Stimulated activated CD8-positive, alpha-beta memory T cell treated with anti-CD3 and anti-CD28 coated beads, Interleukin-12 subunit alpha, Interleukin-12 subunit beta, amount 100 ng/mL, for 24 hours (primary cell): ENCODE measurements around the gene BOK.

Experiments
- DNase-seq: peaks from one replicate; pipeline ENCODE4 v3.0.0-alpha.2; 2020; ENCODE audit errors: extremely low read depth

The BOK gene

GRCh38 chr2:241538838-241539615 lies 19.5 kb upstream of the BOK start:
- DNase-seq, result no peak

DNA sequence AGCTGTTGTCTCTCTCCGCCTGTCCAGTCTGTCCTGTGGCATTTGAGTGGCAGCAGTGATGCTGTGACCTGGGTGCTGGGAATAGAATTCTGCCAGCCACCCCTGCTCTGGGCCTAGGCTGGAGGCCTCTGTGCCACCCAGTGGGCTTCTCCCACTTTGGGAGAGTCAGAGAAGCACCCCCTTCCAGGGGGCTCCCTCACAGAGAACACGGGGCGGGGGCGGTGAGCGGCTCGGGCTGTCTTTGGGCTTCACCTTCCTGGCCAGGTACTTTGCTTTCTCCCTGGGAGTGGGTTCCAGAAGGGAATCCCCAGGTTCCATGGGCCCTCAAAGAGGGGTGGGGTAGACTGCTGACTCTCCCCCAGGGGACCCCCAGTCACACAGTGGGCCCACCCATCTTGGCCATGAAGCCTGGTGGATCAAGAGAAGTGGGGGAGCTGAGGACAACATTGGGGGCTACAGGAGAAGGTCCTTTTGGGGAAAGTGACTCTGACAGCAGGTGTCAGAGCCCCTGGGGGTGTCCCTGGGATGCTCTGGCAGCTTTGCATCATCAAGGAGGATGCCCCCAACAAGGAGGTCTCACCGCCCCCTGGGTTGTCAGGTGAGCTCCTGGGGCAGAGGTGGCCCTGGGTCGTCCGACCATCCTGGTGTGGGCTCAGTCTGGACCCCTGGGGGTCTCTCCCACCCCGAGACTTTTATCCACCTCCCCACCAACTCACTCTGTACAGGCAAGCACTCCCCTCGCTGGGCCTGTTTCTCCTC lies 18.8 kb upstream of the BOK start:
- DNase-seq, result no peak

DNA sequence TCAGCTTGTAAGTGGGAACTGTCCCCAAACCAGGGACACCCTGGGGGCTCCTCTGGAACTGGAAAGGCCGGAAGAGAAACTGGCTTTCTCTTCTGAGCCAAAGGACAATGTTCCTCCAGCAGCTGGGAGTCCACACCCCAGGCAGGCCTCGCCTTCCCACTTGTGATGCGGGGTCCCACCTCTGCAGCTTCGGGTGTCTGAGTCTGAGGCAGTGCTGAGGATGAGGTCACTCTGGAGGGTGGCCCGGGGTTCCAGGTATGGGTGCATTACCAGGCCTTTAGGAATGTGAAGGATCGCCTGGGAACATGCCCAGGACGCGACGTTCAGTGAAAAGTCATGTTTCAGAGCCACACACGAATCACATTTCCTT lies 18.2 kb upstream of the BOK start:
- DNase-seq, result no peak

GRCh38 chr2:241540771-241541561 lies 17.6 kb upstream of the BOK start:
- DNase-seq, result peak; percentile 31

DNA sequence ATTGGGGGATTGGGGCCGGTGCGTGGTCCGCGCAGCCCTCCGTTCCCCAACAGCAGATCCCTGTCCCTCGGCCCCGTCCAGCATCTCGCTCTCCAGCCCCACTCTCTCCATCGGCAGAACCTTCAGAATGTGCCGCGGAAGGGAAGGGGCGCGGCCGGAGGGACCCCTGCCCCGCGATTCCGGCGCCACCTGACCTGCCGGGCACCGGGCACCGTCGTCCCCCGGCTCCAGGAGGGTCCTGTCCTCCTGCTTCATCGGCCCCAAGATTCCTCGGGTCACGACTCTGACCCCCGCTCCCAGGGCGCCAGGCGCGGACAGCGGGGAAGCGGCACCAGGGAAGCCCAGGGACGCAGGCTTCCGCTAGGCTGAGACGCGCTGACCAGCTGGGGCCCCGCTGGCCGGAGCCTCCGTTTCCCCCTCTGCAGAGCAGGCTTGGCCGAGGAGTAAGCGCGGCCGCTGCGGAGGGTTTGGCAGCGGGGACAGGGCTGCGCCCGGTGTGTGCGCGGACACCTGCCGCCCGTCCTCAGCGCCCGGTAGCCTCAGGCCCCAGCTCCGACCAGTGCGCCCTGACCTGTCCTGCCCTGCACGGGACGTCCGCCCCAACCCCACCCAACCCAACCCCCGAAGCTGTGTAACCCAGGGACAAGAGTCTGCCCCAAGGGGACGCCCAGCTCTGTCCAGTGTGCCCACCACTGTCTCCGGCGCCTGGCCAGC lies 16.8 kb upstream of the BOK start:
- DNase-seq, result no peak

- no peak for DNase-seq
These were observed 16.3 kb upstream of the BOK start for GRCh38 chr2:241542278-241542605.

DNA sequence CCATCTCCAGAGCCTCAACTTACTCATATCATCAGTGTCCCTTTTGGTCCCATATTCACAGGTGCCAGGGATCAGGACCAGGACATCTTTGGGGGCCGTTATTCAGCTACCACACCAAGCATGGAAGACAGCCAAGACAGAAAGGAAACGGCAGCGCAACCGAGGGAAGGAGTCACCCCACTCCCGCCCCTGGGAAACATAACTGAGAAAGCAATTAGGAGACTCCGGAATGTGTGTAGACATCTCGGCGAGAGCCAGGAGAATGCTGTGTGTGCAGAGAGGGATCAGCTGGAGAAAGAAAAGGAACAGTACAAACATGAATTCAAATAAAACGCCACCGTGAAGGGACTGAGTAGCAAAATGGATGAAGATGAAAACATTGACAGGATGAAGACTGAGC lies 13.4 kb upstream of the BOK start:
- no peak for DNase-seq

- no peak for DNase-seq
These were observed 12.7 kb upstream of the BOK start for GRCh38 chr2:241545523-241546473.

GRCh38 chr2:241546771-241547498 lies 11.6 kb upstream of the BOK start:
- no peak for DNase-seq

GRCh38 chr2:241547781-241548450 lies 10.6 kb upstream of the BOK start:
- DNase-seq, result no peak

DNA sequence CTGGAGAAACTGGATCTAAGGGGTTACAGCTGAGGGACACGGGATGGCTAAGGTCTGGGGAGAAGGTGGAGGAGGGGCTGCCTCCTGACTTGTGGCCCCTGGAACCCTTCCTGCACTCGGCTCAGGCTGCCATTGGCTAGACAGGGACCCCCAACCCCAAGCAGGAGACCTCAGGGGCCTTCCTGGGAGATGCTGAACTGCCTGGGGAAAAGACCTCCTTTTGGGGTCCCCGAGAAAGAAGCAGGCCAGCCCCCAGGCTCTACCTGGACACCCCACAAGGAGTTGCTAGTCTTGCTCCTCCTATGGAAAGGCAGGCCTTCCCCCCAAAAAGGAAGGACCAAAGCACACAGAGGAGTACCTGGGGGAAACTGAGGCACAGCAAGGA lies 10.1 kb upstream of the BOK start:
- DNase-seq, result no peak

- no peak for DNase-seq
These were observed 7.6 kb upstream of the BOK start for GRCh38 chr2:241550616-241551580.

- DNase-seq, result no peak
These were observed 6.9 kb upstream of the BOK start for GRCh38 chr2:241551599-241551997.

DNA sequence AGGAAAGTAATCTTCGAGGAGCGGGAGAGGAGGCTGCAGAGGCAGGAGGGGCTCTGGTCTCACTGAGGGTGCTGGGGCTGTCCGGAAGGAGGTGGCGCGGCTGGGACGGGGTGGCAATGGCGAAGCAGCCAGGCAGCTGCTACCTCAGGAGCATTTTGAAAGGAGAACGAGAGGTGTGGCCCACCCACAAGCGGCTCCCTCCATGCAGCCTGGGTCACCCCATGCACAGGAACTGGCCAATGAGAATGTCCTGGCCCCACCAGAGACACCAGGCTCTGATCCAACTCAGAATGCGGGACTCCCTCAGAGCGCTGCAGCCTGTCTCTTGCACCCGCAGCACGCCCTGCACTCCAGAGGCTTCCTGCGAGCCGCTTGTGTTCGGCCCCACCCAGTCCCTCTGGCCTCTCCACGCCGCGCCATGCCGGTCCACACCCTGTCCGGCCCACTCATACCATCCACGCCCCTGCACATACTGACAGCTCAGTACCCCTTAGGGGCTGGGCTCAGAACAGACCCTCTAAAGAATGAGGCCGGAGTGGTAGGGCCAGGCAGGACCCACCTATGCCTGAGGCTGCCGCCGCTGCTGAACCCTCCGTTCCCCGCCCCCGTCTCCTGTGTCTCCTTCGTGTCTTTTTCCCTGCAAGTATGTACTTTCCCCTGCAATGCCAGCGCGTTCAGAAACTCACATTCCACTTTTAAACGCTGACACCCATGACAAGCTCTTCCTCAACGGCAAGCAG lies 6.4 kb upstream of the BOK start:
- DNase-seq, result no peak

- no peak for DNase-seq
These were observed 5.1 kb upstream of the BOK start for GRCh38 chr2:241553512-241553830.

GRCh38 chr2:241553981-241554380 lies 4.6 kb upstream of the BOK start:
- DNase-seq, result no peak

DNA sequence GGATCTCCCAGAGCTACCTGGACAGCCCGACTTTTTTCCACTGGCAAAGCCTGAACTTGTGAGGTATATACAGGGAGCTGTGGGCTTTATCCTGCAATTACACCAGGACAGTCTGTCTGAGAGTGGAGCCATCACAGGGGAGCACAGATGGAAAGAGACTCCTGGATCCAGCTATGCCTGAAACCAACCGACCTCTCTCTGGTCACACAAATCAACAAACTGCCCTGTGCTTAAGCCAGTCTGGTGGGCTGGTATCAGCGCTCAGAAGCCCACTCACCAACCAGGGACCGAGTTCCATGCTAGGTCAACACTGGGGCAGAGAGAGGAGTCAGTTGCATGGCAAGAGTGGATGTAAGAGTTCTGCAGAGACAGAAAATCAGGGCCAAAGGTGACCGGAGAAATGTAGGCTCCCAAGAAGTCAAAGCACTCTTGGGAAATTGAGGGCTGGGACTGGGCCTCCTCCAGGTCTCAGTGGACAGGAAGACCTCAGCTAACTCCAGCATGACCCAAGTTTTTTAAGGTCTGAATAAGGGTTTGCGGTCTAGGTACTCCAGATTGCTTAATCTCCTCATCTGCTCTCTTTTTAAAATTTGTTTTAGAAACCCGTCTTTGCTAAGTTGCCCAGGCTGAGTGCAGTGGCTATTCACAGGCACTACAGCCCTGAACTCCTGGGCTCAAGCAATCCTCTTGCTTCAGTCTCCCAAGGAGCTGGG lies 3.8 kb upstream of the BOK start:
- no peak for DNase-seq
